ENCODE measurements around the gene CENPB. TPM values are rescaled to one million over a fixed set of nuclear protein-coding genes. Genes with fewer than 3 reads are reported as not detected.

CENPB gene
- polyA plus RNA-seq, 1 donor (not counting 4 experiments of a cell fraction or from before 2014, with no cell fraction given) = 18.1 TPM

DNA sequence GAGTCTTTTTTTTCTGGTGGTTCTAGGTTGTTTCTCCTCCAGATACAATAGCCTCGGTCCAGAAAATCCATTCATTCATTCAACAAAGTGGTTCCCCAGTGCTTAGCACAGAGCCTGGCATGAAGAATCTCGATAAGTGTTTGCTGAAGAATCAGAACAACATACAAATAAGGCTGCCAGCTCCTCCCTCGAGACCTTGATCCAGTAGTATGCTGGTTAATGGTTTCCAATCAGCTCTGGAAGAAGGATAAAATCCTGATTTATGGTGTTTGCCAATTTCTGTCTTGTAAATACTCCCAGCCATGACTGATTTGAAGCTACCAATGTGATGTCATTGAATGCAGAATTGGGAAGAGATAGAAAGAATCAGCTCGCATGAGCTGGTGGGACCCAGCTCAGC lies 50.8 kb downstream of the CENPB start:
- no peak overlapping the region for H3K9ac ChIP-seq (ENCODE audit: control insufficient read depth, extremely low read depth, insufficient read depth, low read length)
- H3K9me1 ChIP-seq (ENCODE audit: control insufficient read depth, extremely low read depth, insufficient read depth, low read length) = no peaks in the 10 kb centered on the region
- TF ChIP-seq EZH2 (IDR thresholded peaks at IDR 0.05; ENCODE audit: low read length) = no peak
- TF ChIP-seq, protein P1, sequence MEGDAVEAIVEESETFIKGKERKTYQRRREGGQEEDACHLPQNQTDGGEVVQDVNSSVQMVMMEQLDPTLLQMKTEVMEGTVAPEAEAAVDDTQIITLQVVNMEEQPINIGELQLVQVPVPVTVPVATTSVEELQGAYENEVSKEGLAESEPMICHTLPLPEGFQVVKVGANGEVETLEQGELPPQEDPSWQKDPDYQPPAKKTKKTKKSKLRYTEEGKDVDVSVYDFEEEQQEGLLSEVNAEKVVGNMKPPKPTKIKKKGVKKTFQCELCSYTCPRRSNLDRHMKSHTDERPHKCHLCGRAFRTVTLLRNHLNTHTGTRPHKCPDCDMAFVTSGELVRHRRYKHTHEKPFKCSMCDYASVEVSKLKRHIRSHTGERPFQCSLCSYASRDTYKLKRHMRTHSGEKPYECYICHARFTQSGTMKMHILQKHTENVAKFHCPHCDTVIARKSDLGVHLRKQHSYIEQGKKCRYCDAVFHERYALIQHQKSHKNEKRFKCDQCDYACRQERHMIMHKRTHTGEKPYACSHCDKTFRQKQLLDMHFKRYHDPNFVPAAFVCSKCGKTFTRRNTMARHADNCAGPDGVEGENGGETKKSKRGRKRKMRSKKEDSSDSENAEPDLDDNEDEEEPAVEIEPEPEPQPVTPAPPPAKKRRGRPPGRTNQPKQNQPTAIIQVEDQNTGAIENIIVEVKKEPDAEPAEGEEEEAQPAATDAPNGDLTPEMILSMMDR (optimal IDR thresholded peaks at IDR 0.05 in 1 of 3, IDR thresholded peaks at IDR 0.05 in 1 of 3, conservative IDR thresholded peaks at IDR 0.05 in 1 of 3; ENCODE audit: extremely low read depth in 1 of 3, insufficient read depth in 2 of 3, low read length in 3 of 3) = no peak
- DNase-seq (ENCODE audit: low read depth, low spot score) = no peak
- H2AFZ ChIP-seq (ENCODE audit: control insufficient read depth, low read length) = no peak overlapping the region
- H3K4me2 ChIP-seq (ENCODE audit: control insufficient read depth, extremely low read depth, insufficient read depth, low read depth, low read length) = no peak overlapping the region
- dilution Hi-C loops (cut with MboI; ENCODE audit: extremely low pct_ligation_motif_present, low sequenced_read_pairs) = no loop called here
- H3K79me2 ChIP-seq (ENCODE audit: control insufficient read depth, insufficient read depth, low read length) = no peaks in the 10 kb centered on the region
- no peak overlapping the region for H3K27ac ChIP-seq (ENCODE audit: control insufficient read depth, insufficient read depth, low read length)
- H3K36me3 ChIP-seq (ENCODE audit: control insufficient read depth in 2 of 2, extremely low read depth in 1 of 2, insufficient read depth in 2 of 2, low read length in 2 of 2) = no peaks in the 10 kb centered on the region
- H3K27me3 ChIP-seq (ENCODE audit: control insufficient read depth, extremely low read depth, insufficient read depth, low read length) = peaks cover 14% of the 10 kb centered on the region
- no peaks in the 10 kb centered on the region for H3K4me1 ChIP-seq (ENCODE audit: control insufficient read depth, extremely low read depth, insufficient read depth, low read length)
- no peaks in the 10 kb centered on the region for H4K20me1 ChIP-seq (ENCODE audit: control insufficient read depth, extremely low read depth, insufficient read depth, low read length)
- H3K9me3 ChIP-seq (ENCODE audit: control insufficient read depth, low read depth, low read length) = no peaks in the 10 kb centered on the region
- no peak for FAIRE-seq
- no peak overlapping the region for H3K4me3 ChIP-seq (ENCODE audit: control insufficient read depth in 2 of 3, extremely low read depth in 1 of 3, insufficient read depth in 2 of 3, low read depth in 1 of 3, low read length in 3 of 3)

- FAIRE-seq (no peak), DNase-seq (ENCODE audit: low read depth, low spot score) (no peak)
- H3K27ac ChIP-seq (ENCODE audit: control insufficient read depth, insufficient read depth, low read length) = no peak overlapping the region
- H3K4me3 ChIP-seq (ENCODE audit: control insufficient read depth in 2 of 3, extremely low read depth in 1 of 3, insufficient read depth in 2 of 3, low read depth in 1 of 3, low read length in 3 of 3) = no peak overlapping the region
- no peaks in the 10 kb centered on the region for H3K9me3 ChIP-seq (ENCODE audit: control insufficient read depth, low read depth, low read length)
- no peak overlapping the region for H3K9ac ChIP-seq (ENCODE audit: control insufficient read depth, extremely low read depth, insufficient read depth, low read length)
- no peaks in the 10 kb centered on the region for H3K79me2 ChIP-seq (ENCODE audit: control insufficient read depth, insufficient read depth, low read length)
- no peak overlapping the region for H2AFZ ChIP-seq (ENCODE audit: control insufficient read depth, low read length)
- peaks cover 14% of the 10 kb centered on the region for H3K27me3 ChIP-seq (ENCODE audit: control insufficient read depth, extremely low read depth, insufficient read depth, low read length)
- H4K20me1 ChIP-seq (ENCODE audit: control insufficient read depth, extremely low read depth, insufficient read depth, low read length) = no peaks in the 10 kb centered on the region
- no peaks in the 10 kb centered on the region for H3K4me1 ChIP-seq (ENCODE audit: control insufficient read depth, extremely low read depth, insufficient read depth, low read length)
- H3K9me1 ChIP-seq (ENCODE audit: control insufficient read depth, extremely low read depth, insufficient read depth, low read length) = no peaks in the 10 kb centered on the region
- H3K4me2 ChIP-seq (ENCODE audit: control insufficient read depth, extremely low read depth, insufficient read depth, low read depth, low read length) = no peak overlapping the region
- TF ChIP-seq EZH2 (IDR thresholded peaks at IDR 0.05; ENCODE audit: low read length) = no peak
- TF ChIP-seq, protein P1 (optimal IDR thresholded peaks at IDR 0.05 in 1 of 3, IDR thresholded peaks at IDR 0.05 in 1 of 3, conservative IDR thresholded peaks at IDR 0.05 in 1 of 3; ENCODE audit: extremely low read depth in 1 of 3, insufficient read depth in 2 of 3, low read length in 3 of 3) = no peak
- no peaks in the 10 kb centered on the region for H3K36me3 ChIP-seq (ENCODE audit: control insufficient read depth in 2 of 2, extremely low read depth in 1 of 2, insufficient read depth in 2 of 2, low read length in 2 of 2)
- dilution Hi-C loops (cut with MboI; ENCODE audit: extremely low pct_ligation_motif_present, low sequenced_read_pairs) = no loop called here
These were observed 52.3 kb downstream of the CENPB start for GRCh38 chr20:3734111-3734843.

Other genes with a start within 250 kb of the CENPB start
- gene GFRA4, start 123.3 kb downstream of the CENPB start, polyA plus RNA-seq = not detected in 3 replicates
- not detected in 3 replicates for gene ADAM33, start 104.7 kb downstream of the CENPB start, polyA plus RNA-seq
- gene SIGLEC1, start 74.1 kb downstream of the CENPB start, polyA plus RNA-seq = not detected in 3 replicates
- not detected in 3 replicates for gene HSPA12B, start 54.1 kb downstream of the CENPB start, polyA plus RNA-seq
- 25.8 to 44.3 TPM (median 28.2 TPM) in 3 replicates for gene ADISSP, start 19.0 kb downstream of the CENPB start, polyA plus RNA-seq
- 0.06 to 0.09 TPM (median 0.07 TPM) in 3 replicates for gene SPEF1, start 5.3 kb downstream of the CENPB start, polyA plus RNA-seq
- gene CDC25B, start 9.6 kb upstream of the CENPB start, polyA plus RNA-seq = 15.0 to 41.5 TPM (median 23.5 TPM) in 3 replicates
- 4.3 to 9.0 TPM (median 5.2 TPM) in 3 replicates for gene AP5S1, start 33.8 kb upstream of the CENPB start, polyA plus RNA-seq
- gene MAVS, start 60.1 kb upstream of the CENPB start, polyA plus RNA-seq = 15.1 to 17.2 TPM (median 17.1 TPM) in 3 replicates
- gene PANK2, start 102.6 kb upstream of the CENPB start, polyA plus RNA-seq = 17.9 to 23.6 TPM (median 22.5 TPM) in 3 replicates
- gene RNF24, start 228.8 kb upstream of the CENPB start, polyA plus RNA-seq = 3.9 to 7.8 TPM (median 5.5 TPM) in 3 replicates

All from keratinocyte (primary cell).